Left lung (tissue), 10 donors: ENCODE measurements around the gene RWDD1. TPM values are rescaled to one million over a fixed set of nuclear protein-coding genes. Genes with fewer than 3 reads are reported as not detected.

Source experiments
- ATAC-seq: fragments of 200-7000 bp; cut with Tn5 transposase; one replicate; pipeline ENCODE4 v1.9.1; 2020; ENCODE audit warnings: moderate library complexity
- DNase-seq, 4 donors: peaks; one replicate each; pipeline ENCODE4 v3.0.0-alpha.2; 2013 to 2020
- H3K27ac ChIP-seq, 2 donors: fragments of 200-600 bp; sonication (generic) in 1 of 2; one replicate each; pipeline versions ENCODE4 v1.5.0 to v1.8.0; 2020 to 2021
- H3K27me3 ChIP-seq, 2 donors: fragments of 200-600 bp; sonication (generic) in 1 of 2; one replicate each; pipeline versions ENCODE4 v1.5.0 to v1.8.0; 2020 to 2021
- H3K36me3 ChIP-seq, 2 donors: fragments of 200-600 bp; sonication (generic) in 1 of 2; one replicate each; pipeline versions ENCODE4 v1.5.0 to v1.8.0; 2020 to 2021
- H3K4me1 ChIP-seq, 2 donors: fragments of 200-600 bp; one replicate each; pipeline ENCODE4 v1.8.0; 2021
- H3K4me3 ChIP-seq, 2 donors: fragments of 200-600 bp; sonication (generic) in 1 of 2; one replicate each; pipeline versions ENCODE4 v1.5.0 to v1.8.0; 2020 to 2021; ENCODE audit warnings: mild to moderate bottlenecking in 1 of 2
- H3K9me3 ChIP-seq, 2 donors: fragments of 200-600 bp; sonication (generic) in 1 of 2; one replicate each; pipeline versions ENCODE4 v1.5.0 to v1.8.0; 2020 to 2021
- intact Hi-C, 2 donors: fragments of 100-400 bp; cut with DNase I; formaldehyde crosslinking; loops; one replicate each; pipeline versions ENCODE4 v1.11.2 to v1.14.2; 2022
- polyA plus RNA-seq, 6 donors: library from polyadenylated mRNA; unstranded; fragments of 120-200 nt; gene quantifications; one replicate each; pipeline ENCODE4 v1.2.1, GENCODE V29; 2013; ENCODE audit not compliant: insufficient read length in 6 of 6
- total RNA-seq, 2 donors: library from RNA; stranded (reverse); fragmentation: NEBNext Ultra II Directional; extraction: Animal tissue kit (Norgen Biotek cat#: 25700); gene quantifications; one replicate each; pipeline ENCODE4 v1.2.1, GENCODE V29; 2021
- TF ChIP-seq, protein P1 (sequence below), 2 donors: fragments of 200-600 bp; sonication (generic) in 1 of 2; IDR thresholded peaks; one replicate each; pipeline versions ENCODE4 v1.5.0 to v1.8.0; 2021; ENCODE audit warnings: antibody characterized with exemption in 2 of 2
- donor health status: DM: no; HTN: yes; CAD: no.
- donor health status: DM: no; HTN: no; CAD: no.

The RWDD1 gene
- total and polyA plus RNA-seq, 8 donors, result 37.0 to 92.4 (median 78.7) TPM

DNA sequence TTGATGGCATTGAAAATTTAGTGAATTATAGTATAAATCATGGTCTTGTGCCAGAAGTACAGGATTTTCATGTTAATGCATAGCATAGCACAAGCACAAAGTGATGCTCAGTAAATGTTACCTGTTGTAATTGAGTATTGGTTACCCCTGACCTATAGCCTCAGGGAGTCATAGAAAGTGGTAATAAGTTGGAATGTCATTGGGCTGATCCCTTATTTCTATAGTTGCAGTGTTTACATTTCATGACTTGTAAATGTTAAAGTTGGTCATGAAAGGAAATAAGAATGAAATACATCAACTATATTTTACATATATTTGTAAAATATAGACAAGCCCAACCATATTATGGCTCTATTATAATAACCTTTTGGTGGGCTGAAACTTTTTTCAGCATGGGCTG, 7.0 kb downstream of the RWDD1 start:
- H3K9me3 ChIP-seq, result no peaks in the 10 kb centered on the region
- H3K4me1 ChIP-seq, result peaks cover 3 to 22% of the 10 kb centered on the region in 2 donors
- no peak overlapping the region for H3K27ac ChIP-seq
- no peak overlapping the region for H3K4me3 ChIP-seq
- intact Hi-C loops, result no loop called here
- no peak for ATAC-seq
- TF ChIP-seq, protein P1, sequence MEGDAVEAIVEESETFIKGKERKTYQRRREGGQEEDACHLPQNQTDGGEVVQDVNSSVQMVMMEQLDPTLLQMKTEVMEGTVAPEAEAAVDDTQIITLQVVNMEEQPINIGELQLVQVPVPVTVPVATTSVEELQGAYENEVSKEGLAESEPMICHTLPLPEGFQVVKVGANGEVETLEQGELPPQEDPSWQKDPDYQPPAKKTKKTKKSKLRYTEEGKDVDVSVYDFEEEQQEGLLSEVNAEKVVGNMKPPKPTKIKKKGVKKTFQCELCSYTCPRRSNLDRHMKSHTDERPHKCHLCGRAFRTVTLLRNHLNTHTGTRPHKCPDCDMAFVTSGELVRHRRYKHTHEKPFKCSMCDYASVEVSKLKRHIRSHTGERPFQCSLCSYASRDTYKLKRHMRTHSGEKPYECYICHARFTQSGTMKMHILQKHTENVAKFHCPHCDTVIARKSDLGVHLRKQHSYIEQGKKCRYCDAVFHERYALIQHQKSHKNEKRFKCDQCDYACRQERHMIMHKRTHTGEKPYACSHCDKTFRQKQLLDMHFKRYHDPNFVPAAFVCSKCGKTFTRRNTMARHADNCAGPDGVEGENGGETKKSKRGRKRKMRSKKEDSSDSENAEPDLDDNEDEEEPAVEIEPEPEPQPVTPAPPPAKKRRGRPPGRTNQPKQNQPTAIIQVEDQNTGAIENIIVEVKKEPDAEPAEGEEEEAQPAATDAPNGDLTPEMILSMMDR (IDR thresholded peaks at IDR 0.05), result no peak
- DNase-seq, result no peak
- peaks cover 0 to 27% of the 10 kb centered on the region in 2 donors for H3K36me3 ChIP-seq
- no peaks in the 10 kb centered on the region for H3K27me3 ChIP-seq

DNA sequence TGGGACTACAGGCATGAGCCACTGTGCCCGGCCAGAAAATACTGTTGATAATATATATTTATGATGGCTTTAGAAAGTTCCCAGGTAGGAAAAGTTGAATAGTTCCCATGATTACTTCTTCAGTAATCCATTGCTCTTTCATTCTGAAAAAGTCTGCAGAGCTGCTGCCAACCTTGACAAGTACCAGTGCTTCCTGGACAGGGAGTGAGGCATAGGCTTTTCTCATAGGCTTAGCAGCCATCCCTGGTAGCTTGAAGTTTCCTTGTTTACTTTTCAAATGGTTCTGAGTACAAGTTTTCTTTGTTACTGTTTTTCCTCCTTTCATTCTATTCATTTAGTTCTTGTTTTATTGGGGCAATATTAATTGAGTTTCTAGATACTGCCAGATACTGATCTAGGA, 7.8 kb downstream of the RWDD1 start:
- ATAC-seq, result peak; percentile 53
- Histone ChIP-seq H3K4me1 (peaks cover 3 to 14% of the 10 kb centered on the region in 2 donors), H3K27ac (no peak overlapping the region), H3K27me3 (no peaks in the 10 kb centered on the region), H3K9me3 (no peaks in the 10 kb centered on the region), H3K4me3 (no peak overlapping the region), H3K36me3 (peaks cover 0 to 34% of the 10 kb centered on the region in 2 donors)
- TF ChIP-seq, protein P1 (IDR thresholded peaks at IDR 0.05), result no peak
- DNase-seq, result no peak
- intact Hi-C loops, result no loop called here

DNA sequence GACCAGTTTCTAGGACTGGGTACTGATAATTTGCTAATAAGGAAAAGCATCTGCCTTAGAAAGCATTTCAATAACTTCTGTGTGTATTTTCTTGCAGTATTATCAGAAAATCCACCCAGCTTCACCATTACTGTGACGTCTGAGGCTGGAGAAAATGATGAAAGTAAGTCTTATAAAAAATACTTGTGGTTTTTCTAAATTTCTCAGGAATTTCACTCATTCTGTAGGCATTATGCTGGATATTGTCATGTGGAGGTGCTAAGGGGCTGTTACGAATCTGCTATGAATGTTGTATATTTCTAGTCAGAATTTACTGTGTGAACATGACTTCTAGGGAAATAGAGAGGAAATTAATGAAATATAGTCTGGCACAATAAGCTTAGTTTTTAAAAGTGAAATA, 8.9 kb downstream of the RWDD1 start:
- TF ChIP-seq, protein P1 (IDR thresholded peaks at IDR 0.05), result no peak
- no peak overlapping the region for H3K27ac ChIP-seq
- no peaks in the 10 kb centered on the region for H3K9me3 ChIP-seq
- no peak overlapping the region for H3K4me3 ChIP-seq
- ATAC-seq (no peak), DNase-seq (no peak)
- H3K36me3 ChIP-seq, result peaks cover 0 to 43% of the 10 kb centered on the region in 2 donors
- H3K27me3 ChIP-seq, result no peaks in the 10 kb centered on the region
- peaks cover 3 to 13% of the 10 kb centered on the region in 2 donors for H3K4me1 ChIP-seq
- intact Hi-C loops, result no loop called here

DNA sequence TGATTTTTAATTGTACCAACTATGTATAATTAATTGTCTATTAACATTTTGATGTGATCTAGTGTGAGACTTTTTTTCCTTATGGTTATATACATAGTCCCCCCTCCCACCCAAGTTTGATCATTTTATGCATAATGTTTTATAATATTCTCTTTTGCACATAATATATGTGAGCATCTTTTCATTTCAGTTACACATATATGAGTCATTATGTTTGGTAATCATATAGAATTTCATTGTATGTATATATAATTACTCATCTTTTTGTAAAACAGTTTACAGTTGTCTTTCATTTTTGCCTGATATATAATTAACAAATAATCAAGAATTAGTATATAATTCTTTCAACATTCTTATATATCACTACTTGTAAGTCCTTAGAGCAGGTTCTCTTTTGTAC, 15.0 kb downstream of the RWDD1 start:
- Histone ChIP-seq H3K4me3 (no peak overlapping the region), H3K36me3 (peaks cover 0 to 68% of the 10 kb centered on the region in 2 donors), H3K9me3 (no peaks in the 10 kb centered on the region), H3K27me3 (no peaks in the 10 kb centered on the region), H3K27ac (no peak overlapping the region), H3K4me1 (no peaks in the 10 kb centered on the region)
- intact Hi-C loops, result no loop called here
- DNase-seq (no peak), ATAC-seq (no peak)
- TF ChIP-seq, protein P1 (IDR thresholded peaks at IDR 0.05), result no peak

DNA sequence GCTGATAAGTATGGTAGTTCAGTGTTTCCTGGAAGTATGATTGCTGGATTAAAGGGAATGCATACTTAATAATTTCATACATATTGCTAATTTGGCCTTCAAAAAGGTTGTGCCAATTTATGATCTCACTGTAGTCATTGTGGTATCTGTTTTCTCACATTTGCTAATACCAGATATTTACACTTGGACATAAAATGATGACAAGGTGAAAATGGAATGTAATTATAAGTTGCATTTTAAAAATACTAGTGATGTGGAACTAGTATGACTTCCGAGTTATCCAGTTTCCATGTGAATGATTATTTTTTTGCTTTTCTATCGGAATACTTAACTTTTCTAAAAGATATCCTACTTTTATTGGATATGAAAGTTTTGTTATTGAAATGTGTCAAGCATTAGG, 15.4 kb downstream of the RWDD1 start:
- no peaks in the 10 kb centered on the region for H3K4me1 ChIP-seq
- intact Hi-C loops, result no loop called here
- no peak overlapping the region for H3K27ac ChIP-seq
- TF ChIP-seq, protein P1 (IDR thresholded peaks at IDR 0.05), result no peak
- no peak overlapping the region for H3K4me3 ChIP-seq
- ATAC-seq, result no peak
- no peaks in the 10 kb centered on the region for H3K9me3 ChIP-seq
- peaks cover 0 to 69% of the 10 kb centered on the region in 2 donors for H3K36me3 ChIP-seq
- H3K27me3 ChIP-seq, result no peaks in the 10 kb centered on the region
- no peak for DNase-seq
